ENCODE measurements around the gene TOMM40.
"Not testable (repeated sequence)": the region's sequence is repeated elsewhere in the genome, so short reads cannot be mapped to it uniquely, and the experiment has no call there.

Gene TOMM40

GRCh38 chr19:44925114-44925891 is 34.2 kb downstream of the TOMM40 start:
- no peak for FAIRE-seq
- DNase-seq (ENCODE audit: low spot score): no peak

GRCh38 chr19:44926245-44927077 is 35.4 kb downstream of the TOMM40 start:
- DNase-seq (ENCODE audit: low spot score); FAIRE-seq: not testable (repeated sequence)

GRCh38 chr19:44927746-44928145 is 36.7 kb downstream of the TOMM40 start:
- FAIRE-seq (no peak), DNase-seq (ENCODE audit: low spot score) (peak; percentile 27)

- DNase-seq (ENCODE audit: low spot score) (no peak), FAIRE-seq (no peak)
Observed at GRCh38 chr19:44930088-44930487, 39.0 kb downstream of the TOMM40 start.

- FAIRE-seq (no peak), DNase-seq (ENCODE audit: low spot score) (no peak)
Observed at GRCh38 chr19:44931541-44931940, 40.5 kb downstream of the TOMM40 start.

- DNase-seq (ENCODE audit: low spot score): no peak
- no peak for FAIRE-seq
Observed at GRCh38 chr19:44939668-44940067, 48.6 kb downstream of the TOMM40 start.

GRCh38 chr19:44942067-44942571 is 51.1 kb downstream of the TOMM40 start, which contains the start of gene APOC4:
Gene APOC4, plus strand, starts transcription at chr19:44942237. Its CDS starts 41 bp downstream, at chr19:44942278.
- FAIRE-seq: no peak
- DNase-seq (ENCODE audit: low spot score): no peak

GRCh38 chr19:44943801-44944249 is 52.8 kb downstream of the TOMM40 start:
- DNase-seq (ENCODE audit: low spot score) (no peak), FAIRE-seq (no peak)

GRCh38 chr19:44947041-44947581 is 56.1 kb downstream of the TOMM40 start:
- no peak for FAIRE-seq
- DNase-seq (ENCODE audit: low spot score): no peak

GRCh38 chr19:44948237-44948636 is 57.2 kb downstream of the TOMM40 start:
- DNase-seq (ENCODE audit: low spot score): no peak
- no peak for FAIRE-seq

GRCh38 chr19:44948763-44949374 is 57.8 kb downstream of the TOMM40 start:
- FAIRE-seq: no peak
- DNase-seq (ENCODE audit: low spot score): no peak

- DNase-seq (ENCODE audit: low spot score) (no peak), FAIRE-seq (no peak)
Observed at GRCh38 chr19:44949550-44949949, 58.5 kb downstream of the TOMM40 start.

GRCh38 chr19:44951179-44952159 is 60.4 kb downstream of the TOMM40 start:
- DNase-seq (ENCODE audit: low spot score) (peak; percentile 75), FAIRE-seq (no peak)
